Activated T-cell treated with anti-CD3 and anti-CD28 coated beads, Interleukin-2, amount 50 U/mL, for 72 hours (primary cell): ENCODE measurements around the gene CRACR2B. TPM values are rescaled to one million over a fixed set of nuclear protein-coding genes. Genes with fewer than 3 reads are reported as not detected.

ENCODE experiments used
- ATAC-seq, 2 donors: fragments of 150-1000 bp; cut with Tn5 transposase; replicated peaks in 1 of 2; 2 replicates each; pipeline ENCODE4 v1.10.0; 2021; ENCODE audit warnings: moderate library complexity in 2 of 2, mild to moderate bottlenecking in 1 of 2
- DNase-seq, 2 donors: peaks; one replicate each; pipeline ENCODE4 v3.0.0; 2021 to 2022; ENCODE audit warnings: mixed read lengths in 1 of 2
- H3K27ac Mint-ChIP-seq: one replicate; pipeline ENCODE4 v1.8.0; 2022; ENCODE audit warnings: mild to moderate bottlenecking, moderate library complexity, mixed read lengths
- H3K27me3 Mint-ChIP-seq: one replicate; pipeline ENCODE4 v1.8.0; 2022; ENCODE audit warnings: low read depth, mixed read lengths
- H3K36me3 Mint-ChIP-seq, 2 donors: one replicate each; pipeline ENCODE4 v1.8.0; 2022; ENCODE audit warnings: mixed read lengths in 2 of 2, mild to moderate bottlenecking in 1 of 2; ENCODE audit not compliant: insufficient read depth in 2 of 2
- H3K4me1 Mint-ChIP-seq: one replicate; pipeline ENCODE4 v1.8.0; 2022; ENCODE audit warnings: low read depth, mixed read lengths
- H3K4me3 Mint-ChIP-seq, 2 donors: one replicate each; pipeline ENCODE4 v1.8.0; 2022; ENCODE audit warnings: mild to moderate bottlenecking in 2 of 2, mixed read lengths in 2 of 2, moderate library complexity in 2 of 2
- H3K9me3 Mint-ChIP-seq, 2 donors: one replicate each; pipeline ENCODE4 v1.8.0; 2022; ENCODE audit warnings: mixed read lengths in 2 of 2
- total RNA-seq, 2 donors: library from RNA; stranded (reverse); gene quantifications; one replicate each; pipeline ENCODE4 v1.2.3, GENCODE V29; 2022

CRACR2B gene
- total RNA-seq, 2 donors from 2014 or later: 5.5 to 13.3 TPM

DNA sequence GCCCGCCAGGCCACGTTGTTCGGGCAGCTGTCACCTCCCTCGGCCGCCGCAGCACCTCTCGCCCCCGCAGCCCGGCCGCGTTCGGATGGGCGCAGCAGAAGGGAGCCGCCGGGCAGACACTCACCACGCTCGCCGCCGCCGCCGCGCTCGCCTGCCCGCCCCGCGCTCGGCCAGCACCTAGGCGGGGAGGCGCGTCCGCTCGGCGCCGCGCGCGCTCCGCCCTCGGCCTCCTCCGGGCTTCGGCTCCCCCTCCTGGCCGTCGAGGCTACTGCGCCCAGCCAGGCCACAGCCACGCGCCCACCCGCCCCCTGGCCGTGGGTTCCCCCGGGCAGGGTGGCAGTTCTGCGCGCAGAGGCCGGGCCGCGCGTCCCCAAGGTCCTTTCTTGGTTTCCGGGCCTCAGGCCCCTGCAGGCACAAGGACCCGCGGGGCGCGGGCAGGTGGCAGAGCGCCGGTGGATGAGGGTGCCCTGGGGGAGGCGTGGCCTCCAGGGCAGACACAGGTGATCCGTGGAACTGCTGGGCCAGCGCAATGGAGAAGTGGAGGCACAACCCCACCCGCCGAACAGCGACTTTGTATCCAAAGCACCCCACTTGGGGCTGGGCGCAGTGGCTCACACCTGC lies 29.5 kb upstream of the CRACR2B start, which contains the start of gene SLC25A22:
TSS of gene SLC25A22 (minus strand) at position 189 of the 621 bp plus-strand sequence. CDS start 3,275 bp downstream, outside the sequence.
- H3K27ac Mint-ChIP-seq: peak within 1 kb of the TSS; percentile 78
- ATAC-seq (peak; percentile 60 to 61), DNase-seq (peak; percentile 90 to 93)
- peaks cover 17% of the 10 kb centered on the region for H3K4me1 Mint-ChIP-seq
- H3K27me3 Mint-ChIP-seq: no peaks in the 10 kb centered on the region
- H3K36me3 Mint-ChIP-seq: peaks cover 0 to 2% of the 10 kb centered on the region in 2 donors
- H3K9me3 Mint-ChIP-seq: no peaks in the 10 kb centered on the region
- peak within 1 kb of the TSS; percentile 78 to 97 for H3K4me3 Mint-ChIP-seq

DNA sequence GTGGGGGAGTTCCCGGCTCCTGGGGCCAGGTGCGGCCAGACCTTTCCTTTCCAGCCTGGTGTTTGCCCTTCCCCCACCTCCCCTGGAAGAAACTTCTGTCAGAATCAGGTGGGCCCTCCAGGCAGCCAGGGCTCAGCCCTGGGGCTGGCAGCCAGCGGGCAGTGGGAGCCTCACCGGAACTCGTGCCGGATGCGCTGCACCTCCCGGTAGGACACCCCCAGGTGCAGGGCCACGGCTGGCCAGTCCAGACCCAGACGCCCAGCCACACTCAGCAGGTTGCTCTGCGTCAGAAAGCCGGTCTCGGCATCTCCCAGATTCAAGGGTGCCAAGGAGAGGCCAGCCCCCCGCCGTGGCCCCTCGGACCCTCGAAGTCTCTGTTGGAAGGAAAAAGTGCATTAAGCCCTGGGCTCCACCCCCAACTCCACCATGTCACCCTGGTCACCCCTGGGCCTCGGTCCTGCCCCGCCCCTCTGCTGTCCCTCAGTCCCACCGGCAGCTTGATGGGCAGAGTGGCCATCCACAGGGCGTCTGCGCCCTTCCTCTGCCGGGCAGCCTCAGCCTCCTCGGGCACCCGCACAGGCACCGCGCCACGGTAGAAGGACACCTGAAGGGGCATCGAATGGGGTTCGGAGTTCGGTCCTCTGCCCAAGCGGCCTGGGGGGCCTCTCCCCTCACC lies 27.9 kb upstream of the CRACR2B start:
- no peak overlapping the region for H3K27ac Mint-ChIP-seq
- ATAC-seq: no peak

DNA sequence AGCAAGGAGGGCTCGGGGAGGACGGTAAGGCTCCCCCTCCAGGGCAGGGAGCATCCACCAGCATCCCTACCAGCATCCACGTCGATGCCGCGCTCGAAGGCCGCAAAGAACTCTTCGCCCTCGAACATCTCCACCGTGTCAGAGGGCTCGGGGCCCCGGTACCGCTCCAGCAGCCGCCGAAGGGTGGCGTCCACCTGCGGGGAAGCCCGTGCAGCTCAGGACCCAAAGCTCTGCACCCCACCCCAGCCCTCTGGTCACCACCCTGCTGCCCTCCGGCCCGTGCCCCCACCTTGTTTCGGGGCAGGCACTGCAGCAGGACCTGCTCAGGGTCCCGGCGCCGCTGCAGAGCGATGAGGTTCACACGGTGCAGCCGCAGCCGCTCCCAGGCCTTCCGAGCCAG lies 27.2 kb upstream of the CRACR2B start:
- Mint-ChIP-seq H3K9me3 (no peaks in the 10 kb centered on the region), H3K27me3 (no peaks in the 10 kb centered on the region), H3K36me3 (peaks cover 0 to 2% of the 10 kb centered on the region in 2 donors), H3K4me1 (peaks cover 17% of the 10 kb centered on the region), H3K27ac (no peak overlapping the region), H3K4me3 (no peak overlapping the region)
- ATAC-seq (no peak), DNase-seq (no peak)

More for the DNA sequence above, 27.9 kb upstream of the CRACR2B start:
- H3K36me3 Mint-ChIP-seq: peaks cover 0 to 2% of the 10 kb centered on the region in 2 donors
- no peaks in the 10 kb centered on the region for H3K9me3 Mint-ChIP-seq
- H3K27me3 Mint-ChIP-seq: no peaks in the 10 kb centered on the region
- no peak for DNase-seq
- H3K4me3 Mint-ChIP-seq: no peak overlapping the region
- H3K4me1 Mint-ChIP-seq: peaks cover 17% of the 10 kb centered on the region

DNA sequence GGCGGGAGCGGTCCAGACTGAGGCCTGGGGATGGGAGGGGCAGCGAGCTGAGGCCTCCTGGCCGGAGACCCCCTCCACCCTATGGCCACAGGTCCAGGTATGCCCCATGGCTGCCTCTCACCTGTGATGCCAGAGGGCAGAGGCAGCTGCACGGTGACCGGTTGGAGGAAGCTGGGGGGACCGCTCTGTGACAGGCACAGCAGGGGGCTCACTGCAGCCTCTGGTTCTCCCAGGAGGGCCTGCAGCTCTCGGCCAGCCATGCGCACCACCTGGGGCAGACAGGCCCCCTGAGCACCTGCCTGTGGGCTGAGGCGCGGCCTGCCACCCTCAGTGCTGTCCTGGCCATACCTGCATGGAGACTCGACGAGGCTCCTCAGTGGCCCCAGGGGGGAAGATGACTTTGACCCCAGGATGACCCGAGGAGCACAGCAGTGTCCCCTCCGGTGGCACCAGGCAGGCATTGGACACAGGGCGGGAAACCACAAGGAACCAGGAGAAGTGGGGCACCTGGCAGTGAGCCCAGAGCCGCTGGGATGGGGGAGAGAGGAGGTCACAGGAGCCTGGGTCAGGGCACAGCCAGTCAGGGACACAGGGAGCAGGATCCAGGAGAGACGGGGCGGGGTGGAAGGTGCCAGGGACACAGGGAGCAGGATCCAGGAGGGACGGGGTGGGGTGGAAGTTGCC lies 26.5 kb upstream of the CRACR2B start:
- Mint-ChIP-seq H3K9me3 (no peaks in the 10 kb centered on the region), H3K36me3 (peaks cover 0 to 2% of the 10 kb centered on the region in 2 donors), H3K4me3 (peak overlapping the region in 1 of 2 donors; percentile 29), H3K27me3 (no peaks in the 10 kb centered on the region), H3K4me1 (peaks cover 12% of the 10 kb centered on the region), H3K27ac (no peak overlapping the region)
- no peak for DNase-seq
- no peak for ATAC-seq

DNA sequence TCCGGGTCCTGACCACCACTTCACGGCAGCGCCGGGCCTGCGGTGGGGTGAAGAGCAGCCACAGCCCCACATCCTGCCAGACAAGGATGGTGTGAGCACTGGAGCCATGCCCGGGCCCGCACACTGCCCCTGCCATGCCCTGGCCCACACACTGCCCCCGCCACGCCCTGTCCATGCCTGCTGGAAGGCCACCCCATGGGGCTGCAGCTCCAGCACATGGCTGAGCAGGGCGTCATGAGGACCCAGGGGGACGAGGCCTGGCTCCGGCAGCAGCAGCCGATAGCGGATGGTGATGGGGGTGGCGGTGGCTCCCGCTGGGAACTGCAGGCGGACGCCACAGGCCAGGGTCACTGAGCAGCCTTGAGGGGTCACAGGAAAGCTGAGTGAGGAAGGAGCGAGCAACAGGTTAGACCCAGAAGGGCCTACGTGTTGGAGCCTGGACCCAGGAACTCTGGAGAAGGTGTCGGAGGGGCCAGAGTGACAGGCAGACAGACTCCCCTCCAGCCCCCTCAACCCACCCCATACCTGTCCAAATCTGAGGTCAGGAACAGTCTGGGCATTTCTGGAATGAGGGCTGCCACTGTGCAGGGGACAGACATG lies 25.6 kb upstream of the CRACR2B start:
- ATAC-seq: no peak
- Mint-ChIP-seq H3K9me3 (no peaks in the 10 kb centered on the region), H3K27ac (no peak overlapping the region), H3K27me3 (no peaks in the 10 kb centered on the region), H3K4me1 (peaks cover 3% of the 10 kb centered on the region), H3K36me3 (peaks cover 0 to 2% of the 10 kb centered on the region in 2 donors), H3K4me3 (no peak overlapping the region)
- DNase-seq: no peak

DNA sequence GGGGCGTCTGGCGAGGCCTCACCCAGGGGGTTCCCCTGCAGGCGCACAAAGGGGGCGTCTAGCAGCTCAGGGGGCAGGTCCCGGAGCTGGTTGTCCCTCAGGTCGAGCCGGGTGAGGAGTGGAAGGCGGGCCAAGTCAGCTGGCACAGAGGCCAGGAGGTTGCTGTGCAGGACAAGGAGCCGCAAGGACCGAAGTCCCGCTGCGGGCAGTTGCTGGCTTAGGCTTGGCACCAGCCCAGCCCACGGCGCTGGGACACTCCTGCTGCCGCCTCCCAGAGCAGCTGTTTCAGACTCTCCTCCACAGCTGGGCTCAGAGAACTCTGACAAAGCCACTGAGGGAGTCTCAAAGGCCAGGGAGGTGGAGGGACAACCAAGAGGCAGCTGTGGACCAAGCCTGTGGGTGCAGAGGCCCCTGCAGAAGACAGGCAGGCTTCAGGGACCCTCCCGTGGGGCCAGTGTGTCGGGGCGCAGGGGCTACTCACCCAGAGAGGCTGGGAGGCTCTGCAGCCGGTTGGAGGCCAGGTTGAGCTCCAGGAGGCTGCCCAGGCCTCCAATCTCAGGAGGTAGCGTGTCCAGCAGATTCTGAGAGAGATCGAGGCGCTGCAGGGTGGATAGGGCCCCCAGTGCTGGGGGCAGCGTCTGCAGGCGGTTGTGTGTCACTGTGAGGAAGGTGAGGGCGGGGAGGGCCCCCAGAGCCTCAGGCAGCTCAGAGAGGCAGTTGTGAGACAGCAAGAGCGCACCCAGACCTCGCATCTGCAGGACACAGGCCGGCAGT lies 24.8 kb upstream of the CRACR2B start:
- H3K27ac Mint-ChIP-seq: no peak overlapping the region
- peaks cover 6% of the 10 kb centered on the region for H3K4me1 Mint-ChIP-seq
- H3K9me3 Mint-ChIP-seq: no peaks in the 10 kb centered on the region
- DNase-seq: no peak
- peak overlapping the region; percentile 53 to 85 for H3K4me3 Mint-ChIP-seq
- H3K36me3 Mint-ChIP-seq: peaks cover 0 to 2% of the 10 kb centered on the region in 2 donors
- ATAC-seq: no peak
- H3K27me3 Mint-ChIP-seq: no peaks in the 10 kb centered on the region

DNA sequence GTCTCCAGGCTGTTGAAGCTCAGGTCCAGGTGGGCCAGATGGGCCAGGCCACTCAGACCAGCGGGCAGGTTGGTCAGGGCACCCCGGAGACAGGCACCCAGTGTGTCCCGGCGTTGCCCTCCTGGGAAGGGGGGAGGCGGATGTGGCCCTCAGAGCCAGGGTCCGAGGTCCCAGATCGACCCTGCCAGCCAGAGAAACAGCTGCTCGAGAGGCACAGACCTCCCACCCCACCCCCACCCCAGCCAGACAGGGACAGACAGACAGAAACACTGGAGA lies 24.3 kb upstream of the CRACR2B start:
- Mint-ChIP-seq H3K4me3 (peak overlapping the region; percentile 85), H3K9me3 (no peaks in the 10 kb centered on the region), H3K27ac (no peak overlapping the region), H3K36me3 (peaks cover 0 to 2% of the 10 kb centered on the region in 2 donors), H3K4me1 (peaks cover 11% of the 10 kb centered on the region), H3K27me3 (no peaks in the 10 kb centered on the region)
- no peak for ATAC-seq
- no peak for DNase-seq

DNA sequence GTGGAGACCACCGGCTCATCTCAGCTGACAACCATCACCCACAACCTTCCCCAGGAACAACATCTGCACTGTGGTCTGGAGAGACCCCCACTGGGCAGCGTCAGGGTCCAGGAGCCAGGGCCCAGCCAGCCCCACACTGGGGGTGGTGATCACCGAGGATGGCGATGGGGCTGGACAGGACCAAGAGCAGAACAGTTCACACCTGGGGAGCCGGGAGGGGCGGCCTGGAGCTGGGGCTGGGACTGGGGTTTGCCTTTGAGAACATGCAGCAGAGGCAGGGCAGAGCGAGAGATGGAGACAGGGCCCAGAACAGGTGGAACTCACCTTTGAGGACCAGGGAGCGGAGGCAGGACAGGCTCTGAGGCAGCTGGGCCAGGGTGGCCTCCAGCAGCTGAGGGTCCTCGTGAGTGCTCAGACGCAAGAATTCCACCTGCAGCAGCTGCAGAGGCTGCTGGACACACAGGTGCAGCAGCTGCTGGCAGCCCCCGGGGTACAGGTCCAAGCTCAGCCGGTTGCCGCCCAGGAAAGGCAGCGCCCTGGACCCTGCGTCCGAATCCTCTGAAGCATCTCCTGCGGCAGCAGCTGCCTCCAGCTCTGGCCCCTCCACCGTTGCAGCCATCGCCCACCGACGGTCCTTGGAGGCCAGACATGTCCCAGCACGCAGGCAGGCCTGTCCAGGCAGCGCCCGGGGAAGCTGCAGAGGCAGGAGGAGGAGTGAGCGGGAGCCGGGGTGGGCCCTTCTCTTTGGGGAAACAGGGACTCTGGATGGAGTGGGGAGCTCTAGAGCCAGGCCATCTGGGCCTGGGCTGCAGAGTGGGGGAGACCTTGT lies 23.7 kb upstream of the CRACR2B start:
- DNase-seq (no peak), ATAC-seq (no peak)
- Mint-ChIP-seq H3K9me3 (no peaks in the 10 kb centered on the region), H3K4me3 (peak overlapping the region; percentile 85), H3K4me1 (peaks cover 17% of the 10 kb centered on the region), H3K36me3 (peaks cover 0 to 2% of the 10 kb centered on the region in 2 donors), H3K27me3 (no peaks in the 10 kb centered on the region), H3K27ac (no peak overlapping the region)

DNA sequence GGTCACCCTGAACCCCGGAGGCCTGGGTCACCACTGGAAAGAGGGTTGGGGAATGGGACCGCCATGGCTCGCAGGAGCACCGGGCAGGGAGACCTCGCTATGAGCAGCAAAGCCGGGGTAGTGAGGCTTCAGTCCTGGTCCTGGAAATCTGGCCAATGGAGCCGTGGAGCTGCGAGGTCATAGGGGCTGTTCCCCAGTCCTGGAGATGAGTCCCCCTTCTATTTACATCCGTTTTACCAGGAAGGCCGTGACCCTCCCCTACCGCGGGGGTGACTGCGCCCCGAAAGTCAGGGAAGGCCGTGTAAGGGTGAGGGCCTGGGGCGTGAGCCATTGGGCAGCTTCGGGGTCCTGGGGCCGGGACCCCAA lies 23.1 kb upstream of the CRACR2B start:
- H3K27ac Mint-ChIP-seq: peak overlapping the region; percentile 28
- no peaks in the 10 kb centered on the region for H3K9me3 Mint-ChIP-seq
- peaks cover 19% of the 10 kb centered on the region for H3K4me1 Mint-ChIP-seq
- H3K27me3 Mint-ChIP-seq: no peaks in the 10 kb centered on the region
- peak overlapping the region; percentile 85 for H3K4me3 Mint-ChIP-seq
- H3K36me3 Mint-ChIP-seq: peaks cover 0 to 2% of the 10 kb centered on the region in 2 donors
- DNase-seq (no peak), ATAC-seq (no peak)

DNA sequence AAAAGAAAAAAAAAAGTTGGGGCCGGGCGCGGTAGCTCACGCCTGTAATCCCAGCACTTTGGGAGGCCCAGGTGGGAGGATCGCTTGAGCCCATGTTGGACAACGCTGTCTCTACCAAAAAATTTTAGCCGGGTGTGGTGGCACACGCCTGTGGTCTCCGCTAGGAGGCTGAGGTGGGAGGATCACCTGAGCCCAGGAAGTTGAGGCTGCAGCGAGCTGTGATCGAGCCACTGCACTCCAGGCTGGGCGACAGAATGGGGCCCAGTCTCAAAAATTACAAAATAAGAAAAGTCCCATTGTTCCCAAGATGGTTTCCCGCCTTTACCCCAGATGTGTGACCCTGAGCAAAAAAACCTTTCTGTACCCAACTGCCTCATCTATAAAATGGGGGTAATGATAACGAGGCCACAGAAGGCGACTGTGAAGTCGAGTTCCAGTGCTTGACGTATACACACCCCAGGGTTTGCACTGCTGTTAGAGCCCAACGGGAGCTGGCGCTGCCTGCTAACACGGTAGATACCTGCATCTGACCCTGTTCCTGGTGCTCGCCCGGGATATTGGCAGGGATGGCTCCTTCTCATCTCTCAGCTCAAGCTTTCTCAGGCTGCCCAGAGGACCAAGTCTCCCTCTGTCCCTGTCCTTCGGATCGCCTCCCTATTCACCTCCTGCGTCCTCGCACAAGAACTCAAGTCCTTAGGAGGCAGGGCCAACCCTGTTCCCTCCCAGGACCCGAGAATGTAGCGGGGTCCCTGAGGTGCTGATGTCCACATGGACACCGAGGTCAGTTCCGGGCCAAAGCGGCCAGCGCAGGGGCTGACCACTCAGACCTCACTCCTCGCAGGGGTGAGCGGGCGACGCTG lies 19.1 kb upstream of the CRACR2B start:
- no peaks in the 10 kb centered on the region for H3K9me3 Mint-ChIP-seq
- ATAC-seq (no peak), DNase-seq (peak; percentile 46 to 48)
- H3K27ac Mint-ChIP-seq: peak overlapping the region; percentile 97
- H3K36me3 Mint-ChIP-seq: peaks cover 5 to 12% of the 10 kb centered on the region in 2 donors
- H3K4me3 Mint-ChIP-seq: peak overlapping the region; percentile 90 to 98
- no peaks in the 10 kb centered on the region for H3K27me3 Mint-ChIP-seq
- peaks cover 46% of the 10 kb centered on the region for H3K4me1 Mint-ChIP-seq

DNA sequence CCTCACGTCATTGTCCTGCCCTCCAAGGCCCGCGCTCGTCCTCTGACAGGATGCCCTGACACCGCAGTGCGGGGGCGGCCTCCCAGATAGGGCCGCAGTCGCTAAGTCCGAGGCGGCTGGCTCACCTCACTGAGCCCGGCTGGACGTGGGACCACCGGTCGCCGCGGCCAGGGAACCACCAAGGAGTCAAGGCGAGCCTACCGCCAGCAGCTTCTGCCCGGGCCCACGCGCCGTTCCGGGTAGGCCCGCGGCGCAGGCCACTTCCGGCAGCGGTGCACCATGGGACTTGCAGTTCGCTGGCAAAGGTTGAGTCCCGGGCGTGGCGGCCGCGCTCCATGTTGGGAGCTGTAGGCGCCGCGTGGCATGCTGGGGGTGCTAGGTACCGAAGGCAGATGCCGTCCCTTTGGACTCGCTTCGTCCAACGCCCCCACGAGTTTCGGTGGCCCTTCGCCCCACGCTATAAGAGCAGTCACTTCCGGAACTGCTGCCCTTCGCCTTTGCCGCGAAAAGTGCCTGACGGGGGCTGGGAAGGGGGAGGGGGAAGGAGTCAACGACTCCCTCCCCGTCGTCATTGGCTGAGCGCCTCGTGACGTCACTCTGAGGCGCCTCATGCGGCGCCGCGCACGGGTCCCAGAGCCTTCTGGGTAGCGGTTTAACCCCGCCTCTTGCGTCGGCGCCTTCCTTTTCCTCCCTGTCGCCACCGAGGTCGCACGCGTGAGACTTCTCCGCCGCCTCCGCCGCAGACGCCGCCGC lies 18.3 kb upstream of the CRACR2B start, which contains the start of gene RPLP2:
TSS of gene RPLP2 (plus strand) at position 681 of the 753 bp plus-strand sequence. CDS start 268 bp downstream, outside the sequence.
- Mint-ChIP-seq H3K9me3 (no peaks in the 10 kb centered on the region), H3K27ac (peak within 1 kb of the TSS; percentile 97), H3K27me3 (no peaks in the 10 kb centered on the region), H3K4me3 (peak within 1 kb of the TSS; percentile 90 to 98), H3K4me1 (peaks cover 48% of the 10 kb centered on the region), H3K36me3 (peaks cover 5 to 14% of the 10 kb centered on the region in 2 donors)
- ATAC-seq (peak; percentile 83 to 87), DNase-seq (peak; percentile 97 to 98)
